ENCODE data around the gene DYRK4. TPM values are rescaled to one million over a fixed set of nuclear protein-coding genes. Genes with fewer than 3 reads are reported as not detected.

DYRK4 gene
- total RNA-seq, 1 donor from 2014 or later, result 47.8 TPM

- DNase-seq (ENCODE audit: low read depth in 2 of 2), result no peak
Observed at GRCh38 chr12:4626543-4626942, 64.5 kb downstream of the DYRK4 start.

GRCh38 chr12:4628406-4628805 is 66.4 kb downstream of the DYRK4 start:
- DNase-seq (ENCODE audit: low read depth in 2 of 2), result no peak

GRCh38 chr12:4630262-4630661 is 68.3 kb downstream of the DYRK4 start:
- DNase-seq (ENCODE audit: low read depth in 2 of 2), result no peak

- DNase-seq (ENCODE audit: low read depth in 2 of 2), result no peak
Observed at GRCh38 chr12:4643747-4644146, 81.7 kb downstream of the DYRK4 start.

GRCh38 chr12:4645023-4645422 is 83.0 kb downstream of the DYRK4 start:
- no peak for DNase-seq (ENCODE audit: low read depth in 2 of 2)

GRCh38 chr12:4648104-4648500 is 86.1 kb downstream of the DYRK4 start:
- peak in 1 of 2 donors; percentile 36 for DNase-seq (ENCODE audit: low read depth in 2 of 2)

GRCh38 chr12:4648501-4649357 is 86.7 kb downstream of the DYRK4 start, which contains the start of the genes AKAP3 and NDUFA9:
TSS of gene AKAP3 (minus strand) at chr12:4649051. CDS start at chr12:4638196, 10,855 bp downstream.
TSS of gene NDUFA9 (plus strand) at chr12:4649114. CDS start at chr12:4649127, 13 bp downstream.
- DNase-seq (ENCODE audit: low read depth in 2 of 2), result peak; percentile 88 to 93

GRCh38 chr12:4649358-4649661 is 87.3 kb downstream of the DYRK4 start:
- DNase-seq (ENCODE audit: low read depth in 2 of 2), result no peak

- peak; percentile 4 to 5 for DNase-seq (ENCODE audit: low read depth in 2 of 2)
Observed at GRCh38 chr12:4653257-4653656, 91.2 kb downstream of the DYRK4 start.

GRCh38 chr12:4653691-4654090 is 91.7 kb downstream of the DYRK4 start:
- DNase-seq (ENCODE audit: low read depth in 2 of 2), result no peak

Other genes with a start within 250 kb of the DYRK4 start
- gene TIGAR, start 241.0 kb upstream of the DYRK4 start, total RNA-seq, result 8.3 and 14.8 TPM in 2 replicates
- gene FGF23, start 182.5 kb upstream of the DYRK4 start, total RNA-seq, result not detected in 2 replicates
- gene FGF6, start 116.4 kb upstream of the DYRK4 start, total RNA-seq, result not detected in 2 replicates
- gene RAD51AP1, start 23.3 kb upstream of the DYRK4 start, total RNA-seq, result 2.4 and 7.6 TPM in 2 replicates
- gene AKAP3, start 86.8 kb downstream of the DYRK4 start, total RNA-seq, result 0.20 and 1.3 TPM in 2 replicates
- 45.1 and 51.0 TPM in 2 replicates for gene NDUFA9, start 86.9 kb downstream of the DYRK4 start, total RNA-seq
- gene GALNT8, start 158.2 kb downstream of the DYRK4 start, total RNA-seq, result under 0.01 and 0.20 TPM in 2 replicates